K562 (cell line): ENCODE data around the gene RNF17. TPM values are rescaled to one million over a fixed set of nuclear protein-coding genes. Genes with fewer than 3 reads are reported as not detected.

Source experiments
- ATAC-seq: fragments of 200-7000 bp; cut with Tn5 transposase; 3 replicates; pipeline ENCODE4 v1.9.1; 2020; ENCODE audit warnings: moderate library complexity
- BruUV-seq: library from RNA; stranded (reverse); fragments of 400-500 nt; replicated peaks from 2 replicates; lab custom pipeline; 2021; lab: Mats Ljungman, UMichigan
- CTCF ChIA-PET: fragments of 300-600 bp; formaldehyde crosslinking; extraction: SDS; loops from one replicate; lab custom pipeline; 2021; ENCODE audit warnings: low intra/inter-chr PET ratio; lab: Yijun Ruan, JAX
- POLR2A ChIA-PET: fragments of 300-600, 350-650 bp; sonication (Branson Sonifier 250); formaldehyde crosslinking; extraction: SDS; loops from one replicate; lab custom pipeline; 2021; ENCODE audit warnings: antibody characterized with exemption, inconsistent platforms; lab: Yijun Ruan, JAX
- DNase-seq, 4 experiments: peaks; one replicate each; pipeline versions ENCODE4 v3.0.0 to v3.0.0-alpha.2; 2011 to 2018; ENCODE audit warnings: low spot score in 3 of 4, mixed read lengths in 3 of 4; ENCODE audit errors: extremely low read depth in 1 of 4
- FAIRE-seq: peaks from 2 replicates; lab custom pipeline; 2011; peaks lifted over from hg19 to GRCh38; lab: Jason Lieb, UNC
- H2AFZ ChIP-seq: 2 replicates; pipeline ENCODE4 v1.6.0; 2011; ENCODE audit warnings: low read depth, low read length, control low read depth, inconsistent platforms
- H3K27ac ChIP-seq: fragments of 200-600 bp; 3 replicates; pipeline ENCODE4 v1.8.0; 2011; ENCODE audit warnings: low read depth, mild to moderate bottlenecking, control low read depth, inconsistent platforms, low read length, moderate library complexity, mixed read lengths; ENCODE audit errors: extremely low read depth
- H3K27me3 ChIP-seq, 2 experiments: fragments of 300-600 bp in 1 of 2; 2 replicates in 1 of 2; 3 replicates in 1 of 2; pipeline versions ENCODE4 v1.6.0 to v1.8.0; 2011; ENCODE audit warnings: inconsistent platforms in 2 of 2, low read length in 2 of 2, mild to moderate bottlenecking in 1 of 2, mixed read lengths in 1 of 2, moderate library complexity in 1 of 2; ENCODE audit not compliant: control insufficient read depth in 2 of 2, insufficient read depth in 2 of 2
- H3K36me3 ChIP-seq: fragments of 300-600 bp; 3 replicates; pipeline ENCODE4 v1.8.0; 2011; ENCODE audit warnings: mild to moderate bottlenecking, low read length, inconsistent platforms; ENCODE audit not compliant: control insufficient read depth, insufficient read depth
- H3K4me1 ChIP-seq, 2 experiments: fragments of 200-600 bp in 1 of 2; replicated peaks in 1 of 2; 2 replicates in 1 of 2; 3 replicates in 1 of 2; pipeline versions ENCODE4 v1.5.1 to v1.8.0; 2011; ENCODE audit warnings: inconsistent platforms in 2 of 2, low read length in 2 of 2, mild to moderate bottlenecking in 1 of 2, mixed read lengths in 1 of 2, moderate library complexity in 1 of 2; ENCODE audit not compliant: control insufficient read depth in 2 of 2, insufficient read depth in 2 of 2
- H3K4me2 ChIP-seq: 2 replicates; pipeline ENCODE4 v1.6.1; 2011; ENCODE audit warnings: low read length, control low read depth, inconsistent platforms, mixed read lengths; ENCODE audit not compliant: insufficient read depth
- H3K4me3 ChIP-seq: fragments of 200-600 bp; sonication (generic), shearing (Covaris generic); 2 replicates; pipeline ENCODE4 v1.5.1; 2016; ENCODE audit warnings: control low read depth, inconsistent platforms
- H3K79me2 ChIP-seq: fragments of 200-600 bp; 3 replicates; pipeline ENCODE4 v1.8.0; 2011; ENCODE audit warnings: low read length, inconsistent platforms; ENCODE audit not compliant: control insufficient read depth, insufficient read depth
- H3K9ac ChIP-seq, 2 experiments: 2 replicates each; pipeline versions ENCODE4 v1.6.0 to v1.6.1; 2011; ENCODE audit warnings: low read depth in 2 of 2, low read length in 2 of 2, control low read depth in 1 of 2, inconsistent platforms in 1 of 2, mild to moderate bottlenecking in 1 of 2, mixed read lengths in 1 of 2; ENCODE audit not compliant: insufficient read depth in 1 of 2
- H3K9me1 ChIP-seq: one replicate; pipeline ENCODE4 v1.6.0; 2011; ENCODE audit warnings: inconsistent platforms, mild to moderate bottlenecking, low read length, moderate library complexity; ENCODE audit not compliant: control insufficient read depth, insufficient read depth
- H3K9me3 ChIP-seq: replicated peaks from 2 replicates; pipeline ENCODE4 v1.5.1; 2011; ENCODE audit warnings: low read depth, low read length, inconsistent platforms; ENCODE audit not compliant: control insufficient read depth, insufficient read depth
- H4K20me1 ChIP-seq: replicated peaks from 2 replicates; pipeline ENCODE4 v1.6.1; 2011; ENCODE audit warnings: low read length, inconsistent platforms, mixed read lengths; ENCODE audit not compliant: control insufficient read depth, insufficient read depth
- CREB1 ChIP-seq, 2 experiments: sonication (generic) in 1 of 2; formaldehyde crosslinking in 1 of 2; IDR thresholded peaks; 2 replicates each; pipeline versions ENCODE4 v1.6.1 to v1.8.0; 2012 to 2022; ENCODE audit warnings: inconsistent platforms in 1 of 2, mild to moderate bottlenecking in 1 of 2, missing genetic modification reagents in 1 of 2, moderate library complexity in 1 of 2
- GABPB1 ChIP-seq: sonication (generic); formaldehyde crosslinking; IDR thresholded peaks from 2 replicates; pipeline ENCODE4 v1.8.0; 2022; ENCODE audit warnings: mild to moderate bottlenecking, missing genetic modification reagents
- IFI16 ChIP-seq: fragments of 250-450 bp; sonication (Bioruptor Pico); IDR thresholded peaks from 2 replicates; pipeline ENCODE4 v2.1.2; 2022; ENCODE audit warnings: mild to moderate bottlenecking, inconsistent platforms
- KAT8 ChIP-seq: fragments of 450-650 bp; IDR thresholded peaks from 2 replicates; pipeline ENCODE4 v1.6.1; 2016; ENCODE audit warnings: low read depth, mild to moderate bottlenecking
- NCOA6 ChIP-seq: fragments of 450-650 bp; IDR thresholded peaks from 2 replicates; pipeline ENCODE4 v1.6.1; 2017; ENCODE audit warnings: mild to moderate bottlenecking
- NFATC3 ChIP-seq: fragments of 450-650 bp; IDR thresholded peaks from 2 replicates; pipeline ENCODE4 v1.6.1; 2017; ENCODE audit warnings: mild to moderate bottlenecking
- NR2F6 ChIP-seq: fragments of 450-650 bp; formaldehyde crosslinking; IDR thresholded peaks from 2 replicates; pipeline ENCODE4 v1.4.0; 2020; ENCODE audit warnings: mild to moderate bottlenecking
- POLR2AphosphoS5 ChIP-seq: IDR thresholded peaks from 2 replicates; pipeline ENCODE4 v1.6.1; 2011; ENCODE audit warnings: mild to moderate bottlenecking, low read depth, low read length, moderate library complexity; ENCODE audit not compliant: control insufficient read depth, insufficient read depth
- SAP30 ChIP-seq: fragments of 200-600 bp; sonication (generic); IDR thresholded peaks from 2 replicates; pipeline ENCODE4 v1.6.1; 2012; ENCODE audit warnings: borderline replicate concordance, low read depth, mild to moderate bottlenecking, moderate library complexity, low read length, control low read depth, inconsistent platforms; ENCODE audit not compliant: insufficient read depth, poor library complexity, severe bottlenecking
- SRSF1 ChIP-seq: fragments of 200-400 bp; formaldehyde crosslinking; IDR thresholded peaks from 2 replicates; pipeline ENCODE4 v1.6.1; 2017; ENCODE audit warnings: mild to moderate bottlenecking, low read depth, low read length, moderate library complexity
- TARDBP ChIP-seq: fragments of 450-650 bp; IDR thresholded peaks from 2 replicates; pipeline ENCODE4 v1.6.1; 2016
- TCFL5 ChIP-seq: fragments of 250-450 bp; sonication (Bioruptor Pico); conservative IDR thresholded peaks from 2 replicates; pipeline ENCODE4 v1.6.1; 2021; ENCODE audit warnings: mild to moderate bottlenecking, moderate library complexity, matching md5 sums
- ZFP36 ChIP-seq: fragments of 150-350 bp; IDR thresholded peaks from 2 replicates; pipeline ENCODE4 v1.6.1; 2018; ENCODE audit warnings: low read length, low read depth; ENCODE audit not compliant: partially characterized antibody
- ZNF143 ChIP-seq: sonication (generic); formaldehyde crosslinking; IDR thresholded peaks from 2 replicates; pipeline ENCODE4 v1.9.0; 2022; ENCODE audit warnings: mild to moderate bottlenecking, missing genetic modification reagents
- ZNF384 ChIP-seq: IDR thresholded peaks from 2 replicates; pipeline ENCODE4 v1.6.1; 2012; ENCODE audit warnings: low read depth, low read length, improper control_type of control experiment
- ZNF695 ChIP-seq: fragments of 450-650 bp; formaldehyde crosslinking; IDR thresholded peaks from 2 replicates; pipeline ENCODE4 v1.4.0; 2020; ENCODE audit warnings: mild to moderate bottlenecking, moderate library complexity
- ZNF717 ChIP-seq: fragments of 250-450 bp; sonication (Bioruptor Pico); IDR thresholded peaks from 2 replicates; pipeline ENCODE4 v1.5.0; 2021
- WGBS: fragments of 100-300 bp; shearing (Covaris generic); methylation state at CpG from one replicate; pipeline ENCODE4 v1.1.6; 2016; ENCODE audit warnings: low coverage, mixed read lengths; ENCODE audit not compliant: insufficient coverage; ENCODE audit errors: missing lambda C conversion rate; 5-methylcytosine and 5-hydroxymethylcytosine counted together
- in situ Hi-C: fragments of 300-500 bp; cut with MboI; formaldehyde crosslinking; loops from 4 replicates; pipeline ENCODE4 v1.15.0; 2018; ENCODE audit warnings: inconsistent platforms, mixed read lengths
- intact Hi-C: fragments of 100-400 bp; cut with micrococcal nuclease; formaldehyde crosslinking; loops from 2 replicates; pipeline ENCODE4 v1.14.2; 2022
- polyA plus RNA-seq, 8 experiments: library from polyadenylated mRNA; depleted of rRNA in 4 of 8; stranded (reverse) in 5 of 8; unstranded in 3 of 8; fragments of >200 nt; fragmentation: Nextera tagmentation in 2 of 8; fragmentation: Illumina TruSeq in 1 of 8; extraction: Ambion mirVana in 2 of 8; extraction: Trizol in 1 of 8; gene quantifications; 2 replicates each; pipeline versions ENCODE4 v1.2.1 to v1.2.3, GENCODE V29; 2011 to 2014; ENCODE audit warnings: inconsistent platforms in 1 of 8, missing spikeins in 1 of 8
- total RNA-seq, 7 experiments: library from RNA; depleted of rRNA in 6 of 7; stranded (reverse); fragments of >200 nt in 6 of 7; fragmentation: Illumina TruSeq in 2 of 7; extraction: Trizol in 2 of 7; gene quantifications; 2 replicates each; pipeline versions ENCODE4 v1.2.1 to v1.2.3, GENCODE V29; 2011 to 2021; ENCODE audit warnings: low replicate concordance in 1 of 7
- TF ChIP-seq, protein P1 (sequence below), 2 experiments: fragments of 450-650 bp; formaldehyde crosslinking in 1 of 2; IDR thresholded peaks; 2 replicates each; pipeline versions ENCODE4 v1.4.0 to v1.6.1; 2014 to 2020; ENCODE audit warnings: mild to moderate bottlenecking in 2 of 2, borderline replicate concordance in 1 of 2, low read depth in 1 of 2

RNF17 gene
- total and polyA plus RNA-seq, 9 of the 15 experiments (the other 6 are each of a cell fraction or from before 2014, with no cell fraction given) = 0.11 to 0.90 (median 0.58) TPM

DNA sequence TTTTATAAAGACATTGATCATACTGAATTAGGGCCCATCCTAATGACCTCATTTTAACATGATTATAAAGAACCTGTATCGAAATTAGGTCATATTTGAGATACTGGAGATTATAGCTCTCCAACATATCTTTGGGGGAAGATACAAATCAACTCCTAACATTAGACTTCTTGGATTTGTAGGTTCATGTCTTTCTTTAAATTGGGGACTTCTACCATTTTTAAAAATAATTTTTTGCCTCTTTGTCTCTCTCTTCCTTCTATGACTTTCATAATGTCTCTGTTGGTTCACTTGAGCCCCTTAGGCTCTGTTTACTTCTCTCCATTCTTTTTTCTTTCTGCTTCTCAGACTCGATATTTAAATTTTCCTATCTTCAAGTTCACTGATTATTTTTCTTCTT is 57.2 kb downstream of the RNF17 start:
- Histone ChIP-seq H3K27me3 (no peaks in the 10 kb centered on the region), H2AFZ (no peak overlapping the region), H3K9me3 (no peaks in the 10 kb centered on the region), H3K36me3 (no peaks in the 10 kb centered on the region), H3K4me2 (no peak overlapping the region), H3K4me1 (no peaks in the 10 kb centered on the region), H3K9ac (no peak overlapping the region), H3K27ac (no peak overlapping the region), H3K4me3 (no peak overlapping the region), H3K9me1 (no peaks in the 10 kb centered on the region), H4K20me1 (no peaks in the 10 kb centered on the region), H3K79me2 (no peaks in the 10 kb centered on the region)
- CTCF ChIA-PET = no interaction called here
- intact Hi-C loops (no loop called here), in situ Hi-C loops (no loop called here)
- no TSS peak for BruUV-seq
- WGBS = 0% methylated on average over 1 of the region's 2 CpGs
- DNase-seq = no peak
- FAIRE-seq = no peak
- POLR2A ChIA-PET = interaction anchor here (0.9 kb wide), 1 partner anchor 12 kb away, joined by 3 read pairs; no protein-coding TSS in a partner anchor
- ATAC-seq = no peak
- TF ChIP-seq POLR2AphosphoS5 (no peak), CREB1 (IDR thresholded peaks at IDR 0.05) (no peak), CREB1 (CRISPR knock-in tag; IDR thresholded peaks at IDR 0.05) (no peak), KAT8 (no peak), ZNF695 (CRISPR knock-in tag) (no peak), SAP30 (no peak), ZNF384 (no peak), NCOA6 (no peak), NR2F6 (CRISPR knock-in tag) (no peak), ZFP36 (no peak), SRSF1 (no peak), TARDBP (no peak), GABPB1 (no peak), ZNF717 (CRISPR knock-in tag) (no peak), IFI16 (CRISPR knock-in tag) (no peak), ZNF143 (CRISPR knock-in tag) (no peak), NFATC3 (no peak), TCFL5 (CRISPR knock-in tag) (no peak)
- TF ChIP-seq, protein P1, sequence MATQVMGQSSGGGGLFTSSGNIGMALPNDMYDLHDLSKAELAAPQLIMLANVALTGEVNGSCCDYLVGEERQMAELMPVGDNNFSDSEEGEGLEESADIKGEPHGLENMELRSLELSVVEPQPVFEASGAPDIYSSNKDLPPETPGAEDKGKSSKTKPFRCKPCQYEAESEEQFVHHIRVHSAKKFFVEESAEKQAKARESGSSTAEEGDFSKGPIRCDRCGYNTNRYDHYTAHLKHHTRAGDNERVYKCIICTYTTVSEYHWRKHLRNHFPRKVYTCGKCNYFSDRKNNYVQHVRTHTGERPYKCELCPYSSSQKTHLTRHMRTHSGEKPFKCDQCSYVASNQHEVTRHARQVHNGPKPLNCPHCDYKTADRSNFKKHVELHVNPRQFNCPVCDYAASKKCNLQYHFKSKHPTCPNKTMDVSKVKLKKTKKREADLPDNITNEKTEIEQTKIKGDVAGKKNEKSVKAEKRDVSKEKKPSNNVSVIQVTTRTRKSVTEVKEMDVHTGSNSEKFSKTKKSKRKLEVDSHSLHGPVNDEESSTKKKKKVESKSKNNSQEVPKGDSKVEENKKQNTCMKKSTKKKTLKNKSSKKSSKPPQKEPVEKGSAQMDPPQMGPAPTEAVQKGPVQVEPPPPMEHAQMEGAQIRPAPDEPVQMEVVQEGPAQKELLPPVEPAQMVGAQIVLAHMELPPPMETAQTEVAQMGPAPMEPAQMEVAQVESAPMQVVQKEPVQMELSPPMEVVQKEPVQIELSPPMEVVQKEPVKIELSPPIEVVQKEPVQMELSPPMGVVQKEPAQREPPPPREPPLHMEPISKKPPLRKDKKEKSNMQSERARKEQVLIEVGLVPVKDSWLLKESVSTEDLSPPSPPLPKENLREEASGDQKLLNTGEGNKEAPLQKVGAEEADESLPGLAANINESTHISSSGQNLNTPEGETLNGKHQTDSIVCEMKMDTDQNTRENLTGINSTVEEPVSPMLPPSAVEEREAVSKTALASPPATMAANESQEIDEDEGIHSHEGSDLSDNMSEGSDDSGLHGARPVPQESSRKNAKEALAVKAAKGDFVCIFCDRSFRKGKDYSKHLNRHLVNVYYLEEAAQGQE (IDR thresholded peaks at IDR 0.05; ENCODE audit: borderline replicate concordance) = no peak
- TF ChIP-seq, protein P1 (CRISPR knock-in tag; IDR thresholded peaks at IDR 0.05; ENCODE audit: low read depth) = no peak
